K562 (cell line): ENCODE results near the gene UCN. TPM values are rescaled to one million over a fixed set of nuclear protein-coding genes. Genes with fewer than 3 reads are reported as not detected.

Experiments
- CHD4 ChIP-seq: fragments of 200-600 bp; sonication (generic); IDR thresholded peaks from 3 replicates; pipeline ENCODE4 v1.6.1; 2012; ENCODE audit warnings: low read depth, mild to moderate bottlenecking, mixed read lengths, low read length, inconsistent platforms; ENCODE audit not compliant: insufficient read depth, insufficient replicate concordance, poor library complexity, severe bottlenecking
- HDAC3 ChIP-seq: fragments of 450-650 bp; IDR thresholded peaks from 2 replicates; pipeline ENCODE4 v1.6.1; 2018; ENCODE audit warnings: borderline replicate concordance, mild to moderate bottlenecking, moderate library complexity; ENCODE audit not compliant: partially characterized antibody
- MTF1 ChIP-seq: fragments of 250-450 bp; sonication (Bioruptor Pico); IDR thresholded peaks from 2 replicates; pipeline ENCODE4 v1.9.0; 2021; ENCODE audit warnings: moderate library complexity, mild to moderate bottlenecking, inconsistent platforms, borderline replicate concordance
- SRF ChIP-seq, 2 experiments: fragments of 250-450, 450-650 bp in 1 of 2; sonication (Bioruptor Pico) in 1 of 2; sonication (generic) in 1 of 2; formaldehyde crosslinking; IDR thresholded peaks; 2 replicates each; pipeline versions ENCODE4 v1.5.0 to v1.5.1; 2020 to 2022; ENCODE audit warnings: mild to moderate bottlenecking in 1 of 2, missing genetic modification reagents in 1 of 2
- ZBTB2 ChIP-seq: fragments of 450-650 bp; IDR thresholded peaks from 2 replicates; pipeline ENCODE4 v1.6.1; 2016; ENCODE audit warnings: antibody characterized with exemption
- ZBTB7A ChIP-seq: IDR thresholded peaks from 2 replicates; pipeline ENCODE4 v1.6.1; 2011; ENCODE audit warnings: low read depth, mild to moderate bottlenecking, low read length, moderate library complexity, borderline replicate concordance; ENCODE audit not compliant: control insufficient read depth
- ZNF224 ChIP-seq: sonication (generic); formaldehyde crosslinking; IDR thresholded peaks from 2 replicates; pipeline ENCODE4 v1.8.0; 2022; ENCODE audit warnings: mild to moderate bottlenecking, missing genetic modification reagents
- ZNF407 ChIP-seq: fragments of 450-650 bp; IDR thresholded peaks from 2 replicates; pipeline ENCODE4 v1.6.1; 2016; ENCODE audit warnings: low read depth
- ZNF778 ChIP-seq: fragments of 450-650 bp; formaldehyde crosslinking; IDR thresholded peaks from 2 replicates; pipeline ENCODE4 v1.4.0; 2020; ENCODE audit warnings: mild to moderate bottlenecking, moderate library complexity
- polyA plus RNA-seq, 8 experiments: library from polyadenylated mRNA; depleted of rRNA in 4 of 8; stranded (reverse) in 5 of 8; unstranded in 3 of 8; fragments of >200 nt; fragmentation: Nextera tagmentation in 2 of 8; fragmentation: Illumina TruSeq in 1 of 8; extraction: Ambion mirVana in 2 of 8; extraction: Trizol in 1 of 8; gene quantifications; 2 replicates each; pipeline versions ENCODE4 v1.2.1 to v1.2.3, GENCODE V29; 2011 to 2014; ENCODE audit warnings: inconsistent platforms in 1 of 8, missing spikeins in 1 of 8
- total RNA-seq, 7 experiments: library from RNA; depleted of rRNA in 6 of 7; stranded (reverse); fragments of >200 nt in 6 of 7; fragmentation: Illumina TruSeq in 2 of 7; extraction: Trizol in 2 of 7; gene quantifications; 2 replicates each; pipeline versions ENCODE4 v1.2.1 to v1.2.3, GENCODE V29; 2011 to 2021; ENCODE audit warnings: low replicate concordance in 1 of 7

The UCN gene
- total and polyA plus RNA-seq, 9 of the 15 experiments (the other 6 are each of a cell fraction or from before 2014, with no cell fraction given) = 0.10 to 2.7 (median 0.43) TPM

- TF ChIP-seq ZNF407 (no peak), SRF (CRISPR knock-in tag; IDR thresholded peaks at IDR 0.05) (no peak), ZNF224 (CRISPR knock-in tag) (no peak), ZNF778 (CRISPR knock-in tag) (no peak), ZBTB7A (no peak), HDAC3 (no peak), CHD4 (no peak), ZBTB2 (no peak), MTF1 (CRISPR knock-in tag) (no peak)
Measured at GRCh38 chr2:27282892-27283291, 25.4 kb downstream of the UCN start (continued).
